Stimulated activated CD4-positive, alpha-beta T cell treated with anti-CD3 and anti-CD28 coated beads, Interleukin-15, amount 100 ng/mL, for 24 hours (primary cell): ENCODE results near the gene PTPN6.
"Not testable (repeated sequence)": the region's sequence is repeated elsewhere in the genome, so short reads cannot be mapped to it uniquely, and the experiment has no call there.

Experiments used
- DNase-seq: peaks from one replicate; pipeline ENCODE4 v3.0.0-alpha.2; 2020

Gene PTPN6

DNA sequence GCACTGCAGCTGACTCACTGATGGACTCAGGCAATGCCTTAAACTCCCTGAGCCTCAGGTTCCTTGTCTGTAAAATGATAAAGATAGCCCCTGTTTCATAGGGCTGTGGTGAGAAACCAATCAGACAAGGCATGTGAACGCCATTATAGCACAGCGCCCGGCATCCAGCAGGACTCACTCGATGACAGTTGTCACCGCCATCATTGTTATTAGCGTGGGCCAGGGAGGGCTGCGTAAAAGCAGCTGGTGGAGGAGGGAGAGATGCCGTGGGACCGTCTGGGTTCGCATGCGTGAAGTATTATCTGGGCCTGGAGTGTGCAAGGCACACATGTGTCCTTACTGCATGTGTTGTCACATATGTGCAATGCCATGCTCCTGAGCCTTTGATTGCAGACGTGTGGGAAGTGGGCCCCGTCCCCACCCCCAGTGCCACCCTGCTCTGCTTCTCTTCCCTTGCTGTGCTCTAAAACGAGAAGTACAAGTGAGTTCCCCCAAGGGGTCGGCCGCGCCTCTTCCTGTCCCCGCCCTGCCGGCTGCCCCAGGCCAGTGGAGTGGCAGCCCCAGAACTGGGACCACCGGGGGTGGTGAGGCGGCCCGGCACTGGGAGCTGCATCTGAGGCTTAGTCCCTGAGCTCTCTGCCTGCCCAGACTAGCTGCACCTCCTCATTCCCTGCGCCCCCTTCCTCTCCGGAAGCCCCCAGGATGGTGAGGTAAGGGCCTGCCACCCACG lies at the start of gene PTPN6:
Gene PTPN6 (plus strand): TSS at position 546 of the 730 bp plus-strand sequence. CDS start 157 bp downstream, at position 703.
- DNase-seq = peak; percentile 82

DNA sequence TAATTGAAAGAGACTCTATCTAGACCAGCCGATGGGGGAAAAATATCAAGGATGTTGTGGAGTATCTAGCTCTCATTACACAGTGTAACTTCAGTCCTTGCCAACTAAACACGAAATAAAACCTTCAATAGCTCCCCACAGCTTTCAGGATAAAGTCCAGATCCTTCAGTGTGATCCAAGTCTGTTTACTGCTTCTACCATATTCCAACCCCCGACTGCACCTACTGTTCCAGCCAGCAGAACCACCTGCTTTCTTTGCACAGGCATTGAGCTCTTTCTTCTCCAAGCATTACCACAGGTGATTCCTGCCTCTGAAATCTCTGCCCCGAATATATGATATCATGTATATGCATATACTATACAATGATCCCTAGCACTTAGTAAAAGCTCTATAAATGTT lies 48.7 kb upstream of the PTPN6 start:
- no peak for DNase-seq

DNA sequence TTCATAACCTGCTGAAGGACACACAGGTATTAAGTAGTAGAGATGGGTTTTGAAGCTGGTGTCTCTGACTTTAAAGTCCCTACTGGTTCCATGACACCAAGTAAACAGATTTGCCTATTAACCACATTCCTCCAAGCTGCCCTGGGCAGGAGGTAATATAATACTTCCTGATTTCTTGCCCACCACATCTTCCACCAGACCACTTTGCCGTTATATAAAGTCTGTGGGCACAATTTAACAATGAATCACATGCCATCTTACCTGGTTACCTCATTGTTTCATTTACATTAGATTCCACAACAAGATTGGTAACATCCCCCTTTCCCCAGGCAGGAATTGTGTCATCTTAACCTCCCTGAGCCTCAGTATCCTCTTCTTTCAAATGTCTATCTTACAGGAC lies 47.4 kb upstream of the PTPN6 start:
- DNase-seq = no peak

DNA sequence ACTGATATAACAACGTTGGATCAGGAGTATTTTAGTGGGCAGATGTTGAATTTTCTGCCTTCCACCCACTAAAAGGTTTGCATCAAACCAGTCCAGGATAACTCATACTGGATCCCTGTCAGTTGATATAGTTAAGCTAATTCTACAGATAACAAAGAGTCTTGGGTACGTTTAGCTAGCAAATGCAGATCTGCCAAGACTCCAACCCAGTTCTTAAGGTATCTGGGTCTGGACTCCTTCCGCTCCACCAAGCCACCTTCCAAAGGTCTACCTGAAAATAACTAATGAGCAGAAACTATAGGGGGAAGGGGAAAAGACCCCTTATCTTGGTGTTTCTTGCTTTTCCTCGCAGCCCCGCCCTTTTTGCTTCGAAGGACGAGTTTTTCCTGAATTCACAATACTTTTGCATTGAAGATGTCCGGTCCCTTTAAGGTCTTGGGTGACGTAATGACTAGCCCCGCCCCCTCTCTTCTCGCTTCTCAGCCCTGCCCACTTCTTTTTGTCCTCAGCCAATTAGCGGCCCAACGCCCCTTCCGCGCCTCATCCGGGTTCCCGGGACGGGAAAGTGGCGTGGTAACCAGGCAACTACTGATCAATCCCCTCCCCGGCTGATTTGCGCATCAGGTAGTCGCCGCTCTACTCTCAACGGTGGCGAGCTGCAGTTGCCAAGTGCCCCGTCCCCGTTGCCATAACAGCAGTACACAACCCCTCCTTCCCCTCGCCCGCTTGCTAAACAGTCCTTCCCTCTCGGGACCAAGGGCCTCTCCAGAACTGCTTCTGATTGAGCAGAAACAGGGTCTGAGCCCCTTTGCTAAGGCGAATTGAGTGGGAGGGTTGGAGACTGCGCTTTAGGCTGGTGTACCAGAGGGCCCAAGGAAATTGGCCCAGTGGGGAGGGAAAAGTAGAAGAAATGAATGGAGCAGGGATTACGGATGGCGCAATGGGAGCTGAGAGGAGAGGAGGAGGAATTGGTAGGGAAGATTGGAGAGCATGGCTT lies 46.6 kb upstream of the PTPN6 start, which contains the start of gene LRRC23:
Gene LRRC23 (plus strand): TSS at position 543 of the 997 bp plus-strand sequence. CDS start 812 bp downstream, outside the sequence.
- peak; percentile 99 for DNase-seq

DNA sequence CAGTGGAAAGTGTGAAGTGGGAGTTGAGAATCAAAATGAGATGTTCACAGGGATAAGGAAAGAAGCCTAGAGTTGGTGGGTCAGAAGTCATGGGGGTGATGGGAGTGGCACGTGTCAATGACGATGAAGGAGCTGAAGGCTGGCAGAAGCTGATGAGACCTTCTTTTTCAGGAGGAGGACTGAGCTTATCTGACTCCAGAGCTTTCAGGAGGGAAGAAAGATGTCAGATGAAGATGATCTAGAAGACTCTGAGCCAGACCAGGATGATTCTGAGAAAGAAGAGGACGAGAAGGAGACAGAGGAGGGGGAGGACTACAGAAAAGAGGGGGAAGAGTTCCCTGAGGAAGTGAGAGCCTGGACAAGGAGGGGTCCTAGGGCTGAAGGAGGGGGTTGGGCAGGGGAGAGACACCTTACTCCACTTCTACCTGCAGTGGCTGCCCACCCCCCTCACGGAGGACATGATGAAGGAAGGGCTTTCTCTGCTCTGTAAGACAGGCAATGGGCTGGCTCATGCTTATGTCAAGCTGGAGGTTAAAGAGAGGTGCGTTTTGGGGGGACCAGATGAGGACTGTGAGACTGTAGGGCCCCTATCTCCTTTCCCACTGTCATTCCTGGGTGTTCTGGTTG lies 45.6 kb upstream of the PTPN6 start:
- DNase-seq = no peak

DNA sequence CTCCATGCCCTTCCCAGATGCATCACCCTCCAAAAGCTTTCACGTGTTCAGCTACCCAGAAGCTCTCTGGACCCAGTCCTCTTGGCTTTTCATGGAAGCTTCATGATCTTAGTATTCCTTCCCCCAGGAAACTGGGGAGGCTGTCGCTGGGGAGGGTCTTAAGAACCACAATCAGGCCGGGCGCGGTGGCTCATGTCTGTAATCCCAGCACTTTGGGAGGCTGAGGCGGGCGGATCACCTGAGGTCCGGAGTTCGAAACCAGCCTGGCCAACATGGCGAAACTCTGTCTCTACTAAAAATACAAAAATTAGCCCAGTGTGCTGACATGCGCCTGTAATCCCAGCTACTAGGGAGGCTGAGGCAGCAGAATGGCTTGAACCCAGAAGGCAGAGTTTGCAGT lies 43.0 kb upstream of the PTPN6 start:
- not testable (repeated sequence) for DNase-seq

DNA sequence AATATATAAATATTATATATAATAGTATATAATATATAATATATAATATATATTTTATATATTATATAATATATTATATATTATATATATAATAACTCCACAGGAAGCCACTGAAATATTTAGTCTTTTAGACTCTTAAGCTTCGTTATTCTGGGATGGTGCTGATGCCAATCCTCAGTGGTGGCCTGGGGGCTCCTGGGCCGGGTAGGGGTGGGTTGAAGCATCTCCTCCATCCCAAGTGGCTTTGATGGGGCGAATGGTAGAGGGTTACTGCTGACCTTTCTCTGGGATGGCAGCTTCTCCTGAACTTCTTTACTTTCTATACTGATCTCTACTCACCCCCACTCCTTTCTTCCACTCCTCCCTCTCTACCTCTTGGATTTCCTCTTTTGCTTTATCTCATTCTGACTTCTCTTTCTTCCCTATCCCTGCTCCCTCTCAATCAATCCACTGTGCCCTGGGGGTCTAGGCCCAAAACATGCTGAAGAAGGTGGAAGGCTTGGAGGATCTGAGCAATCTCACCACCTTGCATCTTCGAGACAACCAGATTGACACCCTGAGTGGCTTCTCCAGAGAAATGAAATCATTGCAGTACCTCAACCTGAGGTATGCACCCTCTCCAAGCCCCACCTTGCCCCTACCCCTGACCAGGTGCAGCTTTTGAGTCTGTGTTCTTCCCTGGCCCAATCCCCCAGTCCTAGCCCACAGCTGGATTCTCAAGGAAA lies 41.6 kb upstream of the PTPN6 start:
- no peak for DNase-seq

DNA sequence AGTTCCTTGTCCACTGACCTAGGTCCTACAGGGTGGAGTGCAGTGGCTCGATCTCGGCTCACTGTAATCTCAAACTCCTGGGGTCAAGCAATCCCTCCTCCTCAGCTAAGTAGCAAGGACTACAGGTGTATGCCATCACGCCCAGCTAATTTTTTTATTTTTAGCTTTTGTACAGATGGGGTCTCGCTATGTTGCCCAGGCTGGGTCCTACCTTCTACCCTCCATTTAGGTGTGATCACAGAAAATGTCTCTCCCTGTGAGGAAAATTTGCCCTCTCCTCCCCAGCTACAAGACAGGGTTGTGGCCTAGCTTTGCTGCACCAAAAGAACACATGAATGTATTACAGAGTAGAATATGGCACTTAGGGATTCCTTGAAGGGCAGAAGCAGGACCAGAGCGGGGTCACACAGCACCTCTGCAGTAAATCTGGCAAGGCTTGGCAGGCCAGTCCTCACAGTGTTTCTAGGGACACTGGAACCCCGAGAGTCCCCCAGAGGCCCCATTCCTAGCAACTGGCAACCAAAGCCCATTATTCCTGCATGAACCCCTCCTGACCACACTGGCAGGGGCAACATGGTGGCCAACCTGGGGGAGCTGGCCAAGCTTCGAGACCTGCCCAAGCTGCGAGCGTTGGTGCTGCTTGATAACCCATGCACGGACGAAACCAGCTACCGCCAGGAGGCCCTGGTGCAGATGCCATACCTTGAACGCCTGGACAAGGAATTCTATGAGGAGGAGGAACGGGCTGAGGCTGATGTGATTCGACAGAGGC lies 38.8 kb upstream of the PTPN6 start:
- no peak for DNase-seq

DNA sequence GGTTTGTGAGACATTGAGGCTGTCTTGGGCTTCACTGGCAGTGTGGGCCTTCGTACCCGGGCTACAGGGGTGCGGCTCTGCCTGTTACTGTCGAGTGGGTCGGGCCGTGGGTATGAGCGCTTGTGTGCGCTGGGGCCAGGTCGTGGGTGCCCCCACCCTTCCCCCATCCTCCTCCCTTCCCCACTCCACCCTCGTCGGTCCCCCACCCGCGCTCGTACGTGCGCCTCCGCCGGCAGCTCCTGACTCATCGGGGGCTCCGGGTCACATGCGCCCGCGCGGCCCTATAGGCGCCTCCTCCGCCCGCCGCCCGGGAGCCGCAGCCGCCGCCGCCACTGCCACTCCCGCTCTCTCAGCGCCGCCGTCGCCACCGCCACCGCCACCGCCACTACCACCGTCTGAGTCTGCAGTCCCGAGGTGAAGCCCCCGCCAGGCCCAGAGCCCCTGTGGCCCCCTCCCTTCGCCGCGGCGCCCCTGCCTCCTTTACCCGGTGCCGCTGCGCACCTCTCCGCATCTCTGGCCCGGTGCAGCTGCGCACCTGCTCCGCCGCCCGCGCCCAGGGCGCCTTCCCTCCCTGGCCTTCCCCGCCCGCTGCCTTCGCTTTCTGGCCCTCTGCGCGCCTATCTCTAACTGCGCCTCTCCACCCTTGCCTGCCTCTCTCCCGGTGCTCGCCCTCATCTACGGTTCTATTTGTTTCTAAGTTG lies 36.8 kb upstream of the PTPN6 start, which contains the start of gene ENO2:
Gene ENO2 (plus strand): TSS at position 335 of the 701 bp plus-strand sequence. CDS start 1,253 bp downstream, outside the sequence.
- DNase-seq = peak; percentile 89

DNA sequence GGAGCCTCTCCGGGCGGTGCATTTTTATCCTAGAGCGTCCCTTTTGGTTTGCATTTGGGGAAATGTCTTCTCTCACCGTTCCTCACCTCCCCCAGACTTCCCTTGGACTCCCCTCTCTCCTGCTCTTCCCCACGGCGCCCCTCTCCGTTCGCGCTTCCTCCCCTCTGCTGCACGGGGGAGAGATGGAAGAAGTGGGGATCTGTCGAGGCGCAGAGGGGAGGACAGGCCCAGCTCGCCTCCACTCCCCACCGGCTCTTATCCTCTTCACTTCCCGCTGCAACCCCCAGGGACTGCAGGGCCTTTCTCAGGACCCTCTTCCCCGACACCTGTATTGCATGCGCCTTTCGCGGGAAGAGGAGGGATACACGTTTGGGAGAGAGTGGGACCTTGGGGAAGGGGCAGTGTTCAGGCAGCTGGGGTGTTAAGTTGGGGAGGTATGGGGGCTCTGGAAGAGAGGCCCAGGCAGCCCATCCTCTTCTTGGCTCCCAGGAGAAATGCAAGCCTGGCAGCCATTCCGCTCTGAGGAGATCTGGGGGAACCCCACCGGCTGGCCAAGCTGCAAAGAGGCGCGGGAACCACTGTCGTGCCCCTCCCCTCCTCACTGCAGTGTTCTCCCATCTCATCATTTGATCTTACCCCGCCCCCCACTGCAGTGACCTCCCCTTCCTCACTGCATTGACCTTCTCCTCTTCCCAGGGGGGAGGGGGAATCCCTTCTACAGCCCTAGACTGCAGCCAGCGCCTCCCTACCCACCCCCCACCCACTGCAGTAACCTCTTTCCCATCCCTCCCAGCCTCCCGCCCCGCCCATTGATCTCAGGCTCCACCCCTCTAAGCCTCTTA lies 36.0 kb upstream of the PTPN6 start:
- DNase-seq = peak; percentile 59

DNA sequence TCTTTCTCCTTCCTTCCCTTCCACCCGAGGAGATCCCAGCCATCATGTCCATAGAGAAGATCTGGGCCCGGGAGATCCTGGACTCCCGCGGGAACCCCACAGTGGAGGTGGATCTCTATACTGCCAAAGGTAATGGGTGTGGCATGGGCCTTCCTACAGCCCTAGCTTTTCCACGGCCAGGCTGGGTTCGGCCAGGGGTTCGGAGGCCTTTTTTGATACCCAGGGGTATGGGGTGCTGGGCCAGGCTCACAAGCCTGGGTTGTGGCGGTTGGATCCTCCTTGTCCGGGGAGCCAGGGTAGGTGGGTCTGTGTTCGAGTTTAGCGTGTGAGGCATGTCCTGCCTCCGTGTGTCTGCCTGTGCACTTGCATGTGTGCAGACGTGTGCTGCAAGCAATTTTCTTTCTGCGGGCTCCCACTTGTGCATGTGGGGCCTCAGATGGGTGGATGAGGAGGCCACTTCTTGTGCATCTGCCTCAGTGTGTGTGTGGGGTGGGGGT lies 35.3 kb upstream of the PTPN6 start:
- DNase-seq = no peak

DNA sequence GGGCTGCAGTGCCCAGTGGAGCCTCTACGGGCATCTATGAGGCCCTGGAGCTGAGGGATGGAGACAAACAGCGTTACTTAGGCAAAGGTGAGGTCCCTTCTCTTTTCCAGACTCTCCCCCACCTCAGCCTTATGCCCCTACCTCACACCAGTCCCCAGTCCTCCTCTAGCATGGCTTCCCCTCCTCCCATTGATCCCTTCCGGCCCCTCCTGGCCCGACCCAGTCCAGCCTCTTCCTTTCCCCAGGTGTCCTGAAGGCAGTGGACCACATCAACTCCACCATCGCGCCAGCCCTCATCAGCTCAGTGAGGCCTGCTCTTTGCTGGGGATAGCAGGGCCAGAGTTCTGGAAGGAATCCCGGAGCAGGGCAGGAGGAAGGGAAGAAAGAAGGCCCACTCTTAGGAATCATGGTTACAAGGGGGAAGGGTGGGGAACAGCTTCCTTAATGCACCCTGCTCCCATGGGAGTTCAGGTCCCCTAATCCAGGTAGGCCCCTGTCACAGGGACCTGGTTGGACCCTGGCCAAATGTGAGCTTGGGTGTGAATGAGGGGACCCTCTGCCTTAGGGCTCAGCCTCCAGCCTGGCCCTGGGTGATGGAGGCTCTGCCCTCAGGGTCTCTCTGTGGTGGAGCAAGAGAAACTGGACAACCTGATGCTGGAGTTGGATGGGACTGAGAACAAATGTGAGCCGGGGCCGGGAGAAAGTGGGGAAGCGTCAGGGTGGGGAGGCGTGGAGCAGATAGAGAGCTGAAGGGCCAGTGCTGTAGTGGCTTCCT lies 34.5 kb upstream of the PTPN6 start:
- DNase-seq = no peak

DNA sequence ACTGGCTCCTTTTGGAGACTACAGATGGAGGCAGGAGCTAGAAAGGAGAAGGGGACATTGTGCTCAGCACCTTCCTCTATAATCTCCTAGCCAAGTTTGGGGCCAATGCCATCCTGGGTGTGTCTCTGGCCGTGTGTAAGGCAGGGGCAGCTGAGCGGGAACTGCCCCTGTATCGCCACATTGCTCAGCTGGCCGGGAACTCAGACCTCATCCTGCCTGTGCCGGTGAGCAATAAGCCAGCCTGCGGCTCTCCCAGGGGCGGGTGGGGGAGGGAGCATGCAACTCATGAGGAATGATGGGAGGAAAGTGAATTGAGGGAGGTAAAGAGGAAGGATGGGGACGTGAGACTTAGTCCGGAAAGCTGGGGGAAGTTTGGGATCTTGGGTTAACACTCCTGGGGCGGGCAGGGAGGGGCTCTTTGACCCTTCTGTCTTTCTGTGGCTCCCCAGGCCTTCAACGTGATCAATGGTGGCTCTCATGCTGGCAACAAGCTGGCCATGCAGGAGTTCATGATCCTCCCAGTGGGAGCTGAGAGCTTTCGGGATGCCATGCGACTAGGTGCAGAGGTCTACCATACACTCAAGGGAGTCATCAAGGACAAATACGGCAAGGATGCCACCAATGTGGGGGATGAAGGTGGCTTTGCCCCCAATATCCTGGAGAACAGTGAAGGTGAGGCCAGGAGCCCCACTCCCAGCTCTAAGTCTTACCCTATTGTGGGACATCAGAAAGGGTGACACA lies 33.5 kb upstream of the PTPN6 start:
- DNase-seq = no peak

DNA sequence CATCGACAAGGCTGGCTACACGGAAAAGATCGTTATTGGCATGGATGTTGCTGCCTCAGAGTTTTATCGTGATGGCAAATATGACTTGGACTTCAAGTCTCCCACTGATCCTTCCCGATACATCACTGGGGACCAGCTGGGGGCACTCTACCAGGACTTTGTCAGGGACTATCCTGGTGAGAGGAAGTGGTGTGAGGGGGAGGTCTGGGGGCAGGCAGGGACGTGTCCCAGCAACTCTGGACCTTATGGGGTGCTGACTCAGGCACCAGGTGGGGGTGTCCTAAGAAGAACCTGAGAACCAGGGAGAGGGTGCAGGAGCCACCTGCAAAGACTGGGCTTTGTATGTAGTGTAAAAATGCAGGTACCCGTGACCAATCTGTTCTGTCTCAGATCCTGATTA lies 31.6 kb upstream of the PTPN6 start:
- DNase-seq = no peak

DNA sequence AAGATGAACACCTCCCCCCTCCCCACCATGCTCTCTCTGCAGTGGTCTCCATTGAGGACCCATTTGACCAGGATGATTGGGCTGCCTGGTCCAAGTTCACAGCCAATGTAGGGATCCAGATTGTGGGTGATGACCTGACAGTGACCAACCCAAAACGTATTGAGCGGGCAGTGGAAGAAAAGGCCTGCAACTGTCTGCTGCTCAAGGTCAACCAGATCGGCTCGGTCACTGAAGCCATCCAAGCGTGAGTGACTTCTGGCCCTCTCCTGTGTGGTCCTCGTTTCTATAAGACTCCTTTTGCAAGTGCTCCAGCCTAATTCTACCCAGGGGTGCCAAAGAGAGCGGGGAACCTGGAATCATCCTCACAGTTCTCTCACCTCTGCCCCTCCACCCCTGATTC lies 29.6 kb upstream of the PTPN6 start:
- no peak for DNase-seq

DNA sequence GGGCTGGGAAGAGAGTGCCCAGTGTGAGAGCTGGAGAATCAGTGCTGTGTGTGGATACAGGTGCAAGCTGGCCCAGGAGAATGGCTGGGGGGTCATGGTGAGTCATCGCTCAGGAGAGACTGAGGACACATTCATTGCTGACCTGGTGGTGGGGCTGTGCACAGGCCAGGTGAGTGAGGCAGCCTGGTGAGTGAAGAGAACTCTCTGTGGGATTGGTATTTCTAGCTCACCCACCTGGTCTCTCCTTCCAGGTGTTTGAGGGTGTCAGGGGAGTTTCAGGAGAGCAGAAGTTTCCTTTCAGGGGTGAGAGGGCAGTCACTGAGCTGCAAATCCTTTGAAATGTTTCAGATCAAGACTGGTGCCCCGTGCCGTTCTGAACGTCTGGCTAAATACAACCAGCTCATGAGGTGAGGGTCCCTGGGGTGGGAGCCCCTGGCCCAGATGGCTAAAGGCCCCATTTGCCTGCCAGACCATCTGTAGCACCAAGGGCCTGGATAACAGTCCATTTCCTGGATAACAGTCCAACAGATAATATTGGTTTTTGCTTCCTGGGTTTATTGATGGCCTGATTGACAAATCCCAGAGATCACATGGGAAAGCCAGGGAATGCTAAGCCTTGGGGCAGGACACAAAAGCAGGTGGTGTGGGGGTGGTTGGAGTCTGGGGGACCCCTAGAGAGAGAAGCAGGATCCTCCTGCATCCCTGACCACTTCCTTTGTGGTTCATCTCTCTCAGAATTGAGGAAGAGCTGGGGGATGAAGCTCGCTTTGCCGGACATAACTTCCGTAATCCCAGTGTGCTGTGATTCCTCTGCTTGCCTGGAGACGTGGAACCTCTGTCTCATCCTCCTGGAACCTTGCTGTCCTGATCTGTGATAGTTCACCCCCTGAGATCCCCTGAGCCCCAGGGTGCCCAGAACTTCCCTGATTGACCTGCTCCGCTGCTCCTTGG lies 28.9 kb upstream of the PTPN6 start:
- no peak for DNase-seq
